Ascending aorta (tissue), 2 donors: Measurements from ENCODE around the gene SMC6. TPM values are rescaled to one million over a fixed set of nuclear protein-coding genes. Genes with fewer than 3 reads are reported as not detected.
A peak's percentile ranks its signal among the peaks of the same experiment; 100 is the strongest.

Experiments used
- DNase-seq, 2 donors: peaks; one replicate each; pipeline ENCODE4 v3.0.0-alpha.2; 2019; ENCODE audit warnings: low spot score in 2 of 2
- H3K27ac ChIP-seq, 2 donors: fragments of 200-600 bp; sonication (generic); one replicate each; pipeline ENCODE4 v1.5.1; 2016 to 2017; ENCODE audit warnings: mild to moderate bottlenecking in 1 of 2
- H3K27me3 ChIP-seq: fragments of 200-600 bp; sonication (generic); one replicate; pipeline ENCODE4 v1.5.1; 2017
- H3K36me3 ChIP-seq, 2 donors: fragments of 200-600 bp; sonication (generic); one replicate each; pipeline ENCODE4 v1.5.1; 2016
- H3K4me1 ChIP-seq, 2 donors: fragments of 200-600 bp; sonication (generic); one replicate each; pipeline ENCODE4 v1.5.1; 2016 to 2017; ENCODE audit warnings: mild to moderate bottlenecking in 1 of 2
- H3K4me3 ChIP-seq, 2 donors: fragments of 200-600 bp; sonication (generic); one replicate each; pipeline ENCODE4 v1.5.1; 2016 to 2017; ENCODE audit warnings: mild to moderate bottlenecking in 1 of 2
- H3K9me3 ChIP-seq, 2 donors: fragments of 200-600 bp; sonication (generic); one replicate each; pipeline ENCODE4 v1.5.1; 2016
- intact Hi-C: fragments of 100-400 bp; cut with DNase I; formaldehyde crosslinking; loops from one replicate; pipeline ENCODE4 v1.15.1; 2023
- total RNA-seq: library from RNA; depleted of rRNA; stranded (reverse); fragments of >200 nt; gene quantifications from one replicate; pipeline ENCODE4 v1.1.0, GENCODE V29; 2016
- TF ChIP-seq, protein P1 (sequence below), 3 experiments: fragments of 200-600 bp in 2 of 3; fragments of 450-650 bp in 1 of 3; sonication (generic) in 2 of 3; IDR thresholded peaks; one replicate each; pipeline ENCODE4 v1.5.1; 2016 to 2019; ENCODE audit warnings: antibody characterized with exemption in 3 of 3, mild to moderate bottlenecking in 1 of 3, moderate library complexity in 1 of 3

SMC6 gene
- total RNA-seq, 1 donor from 2014 or later = 6.2 TPM

DNA sequence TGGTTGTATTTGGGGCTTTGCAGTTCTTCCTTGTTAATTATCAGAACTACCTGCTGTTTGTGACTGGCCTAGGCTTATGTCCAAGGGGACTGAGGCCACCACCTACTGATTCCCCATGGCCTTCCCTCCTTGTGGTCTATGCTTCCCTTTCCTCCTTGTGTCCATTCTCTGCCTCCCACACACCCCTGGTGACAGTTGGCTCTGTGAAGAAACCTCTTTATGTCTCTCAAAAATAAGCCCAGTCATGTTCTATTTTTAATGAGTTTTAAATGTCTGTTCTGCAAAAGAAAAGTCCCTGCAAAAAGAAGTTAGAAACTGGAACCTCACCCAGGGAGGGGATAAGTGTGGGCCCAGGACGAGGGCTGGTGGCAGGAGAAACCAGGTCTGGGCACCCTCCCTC lies 105.0 kb downstream of the SMC6 start:
- Histone ChIP-seq H3K27ac (no peak overlapping the region), H3K4me3 (no peak overlapping the region), H3K36me3 (no peaks in the 10 kb centered on the region), H3K9me3 (no peaks in the 10 kb centered on the region), H3K4me1 (no peaks in the 10 kb centered on the region), H3K27me3 (no peaks in the 10 kb centered on the region)
- DNase-seq = no peak
- TF ChIP-seq, protein P1, sequence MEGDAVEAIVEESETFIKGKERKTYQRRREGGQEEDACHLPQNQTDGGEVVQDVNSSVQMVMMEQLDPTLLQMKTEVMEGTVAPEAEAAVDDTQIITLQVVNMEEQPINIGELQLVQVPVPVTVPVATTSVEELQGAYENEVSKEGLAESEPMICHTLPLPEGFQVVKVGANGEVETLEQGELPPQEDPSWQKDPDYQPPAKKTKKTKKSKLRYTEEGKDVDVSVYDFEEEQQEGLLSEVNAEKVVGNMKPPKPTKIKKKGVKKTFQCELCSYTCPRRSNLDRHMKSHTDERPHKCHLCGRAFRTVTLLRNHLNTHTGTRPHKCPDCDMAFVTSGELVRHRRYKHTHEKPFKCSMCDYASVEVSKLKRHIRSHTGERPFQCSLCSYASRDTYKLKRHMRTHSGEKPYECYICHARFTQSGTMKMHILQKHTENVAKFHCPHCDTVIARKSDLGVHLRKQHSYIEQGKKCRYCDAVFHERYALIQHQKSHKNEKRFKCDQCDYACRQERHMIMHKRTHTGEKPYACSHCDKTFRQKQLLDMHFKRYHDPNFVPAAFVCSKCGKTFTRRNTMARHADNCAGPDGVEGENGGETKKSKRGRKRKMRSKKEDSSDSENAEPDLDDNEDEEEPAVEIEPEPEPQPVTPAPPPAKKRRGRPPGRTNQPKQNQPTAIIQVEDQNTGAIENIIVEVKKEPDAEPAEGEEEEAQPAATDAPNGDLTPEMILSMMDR (IDR thresholded peaks at IDR 0.05) = no peak
- intact Hi-C loops = no loop called here

DNA sequence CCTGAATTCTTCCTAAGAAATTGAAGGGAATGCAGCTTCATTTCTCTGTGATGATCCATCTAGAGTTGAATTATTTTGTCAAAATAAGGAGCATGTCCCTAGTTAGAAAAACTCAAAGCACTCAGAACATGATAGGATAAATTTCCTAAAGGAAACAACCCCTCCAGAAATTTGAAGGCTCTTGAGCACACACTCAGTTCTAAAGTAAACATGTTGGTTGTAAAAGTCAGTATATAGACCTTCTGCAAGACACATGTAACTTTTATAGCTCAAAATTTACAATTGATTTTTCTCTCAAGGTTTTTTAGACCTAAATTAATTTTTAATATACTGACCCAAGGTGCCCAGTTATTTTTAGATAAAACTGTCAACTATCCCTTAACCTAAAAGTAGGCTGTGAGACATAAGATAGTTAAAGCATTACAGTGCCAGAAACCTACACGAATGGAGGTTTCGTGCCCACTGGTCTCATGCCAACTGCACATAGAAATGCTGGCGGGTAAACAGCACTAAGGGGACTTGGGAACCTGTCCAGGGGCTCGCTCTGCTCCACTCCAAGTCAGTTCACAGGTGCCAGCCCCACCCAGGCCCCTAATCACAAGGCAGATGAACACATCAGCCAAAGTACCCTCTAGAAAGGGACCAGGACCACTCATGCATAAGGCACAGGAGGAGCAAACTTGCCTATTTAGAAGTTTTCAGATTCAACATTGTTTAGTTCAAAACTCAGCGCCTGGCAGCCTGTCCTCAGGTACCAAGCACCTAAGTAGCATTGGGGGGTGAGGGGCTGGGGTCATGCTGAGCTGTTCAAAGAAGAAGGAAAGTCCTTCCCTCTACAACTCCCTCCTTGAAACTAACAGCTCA lies 106.5 kb downstream of the SMC6 start:
- DNase-seq = no peak
- intact Hi-C loops = no loop called here

DNA sequence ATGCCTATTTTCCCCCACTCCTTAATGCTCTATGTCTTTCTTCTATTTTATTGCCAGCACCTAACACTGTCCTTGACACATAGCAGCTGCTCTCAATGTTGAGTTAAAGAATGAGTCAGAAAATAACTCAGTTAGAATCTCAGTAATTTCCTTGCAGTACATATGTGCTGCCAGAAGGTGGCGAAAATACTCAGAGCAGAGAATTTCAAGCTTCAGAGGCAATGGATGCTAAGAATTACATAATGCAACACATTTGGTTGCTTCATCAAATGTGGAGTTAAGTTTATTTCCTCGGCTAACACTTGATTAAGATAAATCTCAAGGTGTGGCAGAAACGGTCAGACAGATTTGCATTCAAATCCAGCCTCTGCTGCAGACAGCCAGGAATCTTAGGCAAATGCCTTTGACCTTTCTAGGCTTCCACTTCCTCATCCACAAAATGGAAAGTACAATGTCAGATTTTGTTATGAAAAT lies 107.5 kb downstream of the SMC6 start:
- Histone ChIP-seq H3K4me3 (no peak overlapping the region), H3K4me1 (no peaks in the 10 kb centered on the region), H3K9me3 (no peaks in the 10 kb centered on the region), H3K27me3 (no peaks in the 10 kb centered on the region), H3K27ac (no peak overlapping the region), H3K36me3 (no peaks in the 10 kb centered on the region)
- DNase-seq = no peak
- intact Hi-C loops = no loop called here
- TF ChIP-seq, protein P1 (IDR thresholded peaks at IDR 0.05) = peak; percentile 53 to 85 (median 83)

More for the DNA sequence above, 106.5 kb downstream of the SMC6 start:
- Histone ChIP-seq H3K27ac (no peak overlapping the region), H3K36me3 (no peaks in the 10 kb centered on the region), H3K4me3 (no peak overlapping the region), H3K27me3 (no peaks in the 10 kb centered on the region), H3K4me1 (no peaks in the 10 kb centered on the region), H3K9me3 (no peaks in the 10 kb centered on the region)
- TF ChIP-seq, protein P1 (IDR thresholded peaks at IDR 0.05) = no peak

DNA sequence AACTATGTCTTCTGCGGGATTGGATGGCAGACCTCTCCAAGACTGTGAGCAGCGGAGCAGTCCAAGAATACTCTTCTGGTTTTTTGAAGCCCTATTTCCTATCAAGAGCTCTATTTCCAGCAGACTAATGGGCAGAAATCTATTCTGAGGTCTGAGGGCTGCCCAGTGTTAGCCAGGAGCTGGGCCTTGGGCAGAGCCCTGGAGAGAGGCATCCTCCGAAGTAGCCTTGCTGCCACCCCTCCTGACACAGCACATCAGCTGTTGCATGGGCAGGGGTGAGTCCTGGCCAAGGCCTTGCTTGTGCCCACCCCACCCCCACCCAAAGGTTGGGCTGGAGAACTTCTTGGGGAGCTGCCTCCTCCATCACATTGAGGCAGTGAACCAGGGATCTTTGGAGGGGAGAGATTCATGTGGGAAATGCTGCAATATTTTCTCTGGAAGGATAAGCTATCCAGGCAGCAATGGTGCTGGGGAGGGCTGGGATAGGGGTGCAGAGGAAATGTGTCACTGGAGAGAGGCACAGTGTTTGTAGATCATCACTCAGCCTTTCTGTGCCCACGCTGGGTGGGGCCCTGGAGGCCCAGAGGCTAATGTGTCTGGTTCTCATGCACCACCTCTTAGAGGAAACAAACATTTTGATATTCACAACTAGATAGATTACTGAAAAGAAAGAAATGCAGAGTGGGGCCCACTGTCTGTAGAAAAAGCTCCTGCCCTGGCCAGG lies 108.5 kb downstream of the SMC6 start:
- no peak for DNase-seq
- intact Hi-C loops = no loop called here
- Histone ChIP-seq H3K4me1 (no peaks in the 10 kb centered on the region), H3K27ac (no peak overlapping the region), H3K9me3 (no peaks in the 10 kb centered on the region), H3K4me3 (no peak overlapping the region), H3K27me3 (no peaks in the 10 kb centered on the region), H3K36me3 (no peaks in the 10 kb centered on the region)
- TF ChIP-seq, protein P1 (IDR thresholded peaks at IDR 0.05) = no peak

DNA sequence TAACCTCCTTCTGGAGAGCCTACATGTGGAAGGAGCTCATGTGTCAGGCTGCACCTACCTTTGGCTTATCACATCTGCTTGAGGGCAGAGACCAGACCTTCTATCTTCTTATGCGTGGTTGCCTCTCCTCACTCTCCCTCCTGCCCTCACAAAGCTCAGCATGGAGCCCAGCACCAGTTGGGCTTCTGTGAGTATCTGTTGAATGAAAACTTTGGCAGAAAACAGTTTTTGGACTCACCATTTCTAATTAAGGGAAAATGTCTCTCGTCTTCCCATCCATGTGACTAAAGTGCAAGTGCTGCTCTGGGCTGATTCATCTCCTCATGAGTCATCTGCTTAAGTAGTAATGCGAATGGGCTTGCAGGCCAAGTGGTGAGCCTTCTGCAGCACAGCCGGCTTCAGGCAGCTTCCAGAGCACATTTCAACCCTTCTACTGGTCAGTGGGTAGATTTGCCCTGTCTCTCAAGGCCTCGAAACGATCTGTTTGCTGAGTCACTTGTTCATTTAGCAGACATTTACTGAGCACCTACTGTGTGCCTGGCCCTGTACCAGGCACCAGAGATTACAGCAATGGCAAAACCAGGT lies 110.5 kb downstream of the SMC6 start:
- H3K4me3 ChIP-seq = no peak overlapping the region
- H3K9me3 ChIP-seq = no peaks in the 10 kb centered on the region
- H3K4me1 ChIP-seq = no peaks in the 10 kb centered on the region
- H3K27me3 ChIP-seq = no peaks in the 10 kb centered on the region
- intact Hi-C loops = no loop called here
- no peak for DNase-seq
- no peaks in the 10 kb centered on the region for H3K36me3 ChIP-seq
- H3K27ac ChIP-seq = no peak overlapping the region
- TF ChIP-seq, protein P1 (IDR thresholded peaks at IDR 0.05) = no peak
